Neural cell (in vitro differentiated cells): ENCODE data around the gene SMCO4. TPM values are rescaled to one million over a fixed set of nuclear protein-coding genes. Genes with fewer than 3 reads are reported as not detected.

Experiments
- H2AFZ ChIP-seq: fragments of 200-600, 300-800 bp; sonication (generic), shearing (Covaris generic); 2 replicates; pipeline ENCODE4 v1.6.0; 2014; ENCODE audit warnings: low read depth, mild to moderate bottlenecking, antibody characterized with exemption, low read length, moderate library complexity
- H3F3A ChIP-seq: fragments of 200-600 bp; shearing (Covaris generic); 2 replicates; pipeline ENCODE4 v1.6.1; 2016; ENCODE audit warnings: mild to moderate bottlenecking, moderate library complexity, mixed read lengths, antibody characterized with exemption, low read length; ENCODE audit not compliant: insufficient read depth, poor library complexity, severe bottlenecking
- H3K27ac ChIP-seq: fragments of 200-600, 300-800 bp; sonication (generic), shearing (Covaris generic); 2 replicates; pipeline ENCODE4 v1.5.1; 2014; ENCODE audit warnings: mild to moderate bottlenecking, low read length, moderate library complexity
- H3K27me3 ChIP-seq: fragments of 300-800, 200-600 bp; sonication (generic), shearing (Covaris generic); 2 replicates; pipeline ENCODE4 v1.6.0; 2014; ENCODE audit warnings: mild to moderate bottlenecking, low read depth, low read length, moderate library complexity; ENCODE audit not compliant: insufficient read depth
- H3K36me3 ChIP-seq: fragments of 300-800, 200-600 bp; sonication (generic), shearing (Covaris generic); 2 replicates; pipeline ENCODE4 v1.5.1; 2014; ENCODE audit warnings: mild to moderate bottlenecking, antibody characterized with exemption, low read length, moderate library complexity; ENCODE audit not compliant: insufficient read depth
- H3K4me2 ChIP-seq: fragments of 300-800, 200-600 bp; sonication (generic), shearing (Covaris generic); 2 replicates; pipeline ENCODE4 v1.6.0; 2014; ENCODE audit warnings: mild to moderate bottlenecking, low read length
- H3K4me3 ChIP-seq: fragments of 300-800, 200-600 bp; sonication (generic), shearing (Covaris generic); 2 replicates; pipeline ENCODE4 v1.5.1; 2014; ENCODE audit warnings: mild to moderate bottlenecking, low read length, moderate library complexity
- H3K79me2 ChIP-seq: fragments of 200-600 bp; shearing (Covaris generic); replicated peaks from 2 replicates; pipeline ENCODE4 v1.6.0; 2014; ENCODE audit warnings: mild to moderate bottlenecking, low read length, moderate library complexity; ENCODE audit not compliant: insufficient read depth
- H3K9ac ChIP-seq: fragments of 300-800, 200-600 bp; sonication (generic), shearing (Covaris generic); 2 replicates; pipeline ENCODE4 v1.6.1; 2016; ENCODE audit warnings: mild to moderate bottlenecking, low read length, mixed read lengths
- H3K9me2 ChIP-seq: fragments of 200-600 bp; shearing (Covaris generic); 2 replicates; pipeline ENCODE4 v1.6.1; 2016; ENCODE audit warnings: mild to moderate bottlenecking, low read length, mixed read lengths; ENCODE audit not compliant: insufficient read depth
- H3K9me3 ChIP-seq: fragments of 200-600, 300-800 bp; sonication (generic), shearing (Covaris generic); 2 replicates; pipeline ENCODE4 v1.6.1; 2016; ENCODE audit warnings: mild to moderate bottlenecking, mixed run types, low read length, moderate library complexity, mixed read lengths
- H4K20me1 ChIP-seq: fragments of 200-600 bp; shearing (Covaris generic); 2 replicates; pipeline ENCODE4 v1.6.1; 2016; ENCODE audit warnings: mild to moderate bottlenecking, mixed run types; ENCODE audit not compliant: insufficient read depth
- CTCF ChIP-seq: fragments of 450-650 bp; IDR thresholded peaks from 2 replicates; pipeline ENCODE4 v1.5.1; 2014; ENCODE audit warnings: antibody characterized with exemption, mild to moderate bottlenecking, moderate library complexity; ENCODE audit not compliant: poor library complexity, severe bottlenecking
- EP300 ChIP-seq: fragments of 450-650 bp; conservative IDR thresholded peaks from 2 replicates; pipeline ENCODE4 v1.6.1; 2014; ENCODE audit warnings: antibody characterized with exemption, mild to moderate bottlenecking, moderate library complexity; ENCODE audit not compliant: poor library complexity, severe bottlenecking
- EZH2 ChIP-seq: fragments of 200-600, 300-800 bp; shearing (Covaris generic), sonication (generic); IDR thresholded peaks from 2 replicates; pipeline ENCODE4 v1.6.1; 2014; ENCODE audit warnings: antibody characterized with exemption, low read length, borderline replicate concordance, mild to moderate bottlenecking; ENCODE audit not compliant: insufficient read depth, poor library complexity, severe bottlenecking
- MXI1 ChIP-seq: fragments of 450-650 bp; conservative IDR thresholded peaks from 2 replicates; pipeline ENCODE4 v1.6.1; 2014; ENCODE audit warnings: antibody characterized with exemption, mild to moderate bottlenecking; ENCODE audit not compliant: poor library complexity, severe bottlenecking
- POLR2AphosphoS5 ChIP-seq: IDR thresholded peaks from 2 replicates; pipeline ENCODE4 v1.6.1; 2012
- RAD21 ChIP-seq: fragments of 450-650 bp; conservative IDR thresholded peaks from 2 replicates; pipeline ENCODE4 v1.6.1; 2014; ENCODE audit warnings: antibody characterized with exemption, mild to moderate bottlenecking, moderate library complexity
- REST ChIP-seq: IDR thresholded peaks from 2 replicates; pipeline ENCODE4 v1.6.1; 2012; ENCODE audit warnings: borderline replicate concordance
- SMC3 ChIP-seq: fragments of 450-650 bp; conservative IDR thresholded peaks from 2 replicates; pipeline ENCODE4 v1.6.1; 2014; ENCODE audit warnings: antibody characterized with exemption, mild to moderate bottlenecking, moderate library complexity; ENCODE audit not compliant: poor library complexity
- TAF1 ChIP-seq: IDR thresholded peaks from 2 replicates; pipeline ENCODE4 v1.6.1; 2012; ENCODE audit warnings: low read depth
- polyA plus RNA-seq: library from polyadenylated mRNA; depleted of rRNA; stranded (reverse); fragments of >200 nt; gene quantifications from 2 replicates; pipeline ENCODE4 v1.2.3, GENCODE V29; 2014

SMCO4 gene
- polyA plus RNA-seq, 1 donor from 2014 or later, result 10.0 TPM

- Histone ChIP-seq H2AFZ (no peak overlapping the region), H3K79me2 (no peaks in the 10 kb centered on the region), H4K20me1 (no peaks in the 10 kb centered on the region), H3K9me2 (no peaks in the 10 kb centered on the region), H3K36me3 (no peaks in the 10 kb centered on the region), H3K9me3 (no peaks in the 10 kb centered on the region), H3K27me3 (no peaks in the 10 kb centered on the region), H3K27ac (no peak overlapping the region), H3F3A (no peaks in the 10 kb centered on the region), H3K4me2 (no peak overlapping the region), H3K4me3 (no peak overlapping the region), H3K9ac (no peak overlapping the region)
- TF ChIP-seq RAD21 (no peak), SMC3 (no peak), EZH2 (no peak), REST (no peak), MXI1 (no peak), EP300 (no peak), TAF1 (no peak), CTCF (no peak), POLR2AphosphoS5 (no peak)
These were observed 27.7 kb upstream of the SMCO4 start for GRCh38 chr11:93570759-93571413.

GRCh38 chr11:93569496-93569895, 26.3 kb upstream of the SMCO4 start:
- Histone ChIP-seq H4K20me1 (no peaks in the 10 kb centered on the region), H2AFZ (no peak overlapping the region), H3K27me3 (no peaks in the 10 kb centered on the region), H3F3A (no peaks in the 10 kb centered on the region), H3K4me3 (no peak overlapping the region), H3K9ac (no peak overlapping the region), H3K9me2 (no peaks in the 10 kb centered on the region), H3K4me2 (no peak overlapping the region), H3K27ac (no peak overlapping the region), H3K9me3 (no peaks in the 10 kb centered on the region), H3K79me2 (no peaks in the 10 kb centered on the region), H3K36me3 (no peaks in the 10 kb centered on the region)
- no peak for TF ChIP-seq EP300
- no peak for TF ChIP-seq REST
- TF ChIP-seq MXI1, result no peak
- TF ChIP-seq SMC3, result no peak
- no peak for TF ChIP-seq TAF1
- no peak for TF ChIP-seq POLR2AphosphoS5
- TF ChIP-seq RAD21, result no peak
- TF ChIP-seq CTCF, result no peak
- no peak for TF ChIP-seq EZH2
